Left forelimb (tissue), 1 donor: ENCODE results near the gene COL27A1.

ENCODE experiments used
- DNase-seq: peaks from one replicate; pipeline ENCODE4 v3.0.0-alpha.2; 2018; ENCODE audit warnings: low spot score

The COL27A1 gene

GRCh38 chr9:114155263-114155994 is at the start of gene COL27A1:
COL27A1 (plus strand) TSS chr9:114155537; CDS start chr9:114155951, 414 bp downstream.
- peak; percentile 94 for DNase-seq

GRCh38 chr9:114107286-114108001 is 47.9 kb upstream of the COL27A1 start:
- no peak for DNase-seq

GRCh38 chr9:114108016-114108833 is 47.1 kb upstream of the COL27A1 start:
- peak; percentile 86 for DNase-seq

GRCh38 chr9:114109124-114109523 is 46.2 kb upstream of the COL27A1 start:
- no peak for DNase-seq

- DNase-seq = no peak
Measured at GRCh38 chr9:114110180-114110579, 45.2 kb upstream of the COL27A1 start.

GRCh38 chr9:114112325-114112724 is 43.0 kb upstream of the COL27A1 start:
- DNase-seq = no peak

- no peak for DNase-seq
Measured at GRCh38 chr9:114112778-114113584, 42.4 kb upstream of the COL27A1 start.

- DNase-seq = no peak
Measured at GRCh38 chr9:114114364-114114763, 41.0 kb upstream of the COL27A1 start.

- DNase-seq = no peak
Measured at GRCh38 chr9:114115654-114116125, 39.6 kb upstream of the COL27A1 start.

- no peak for DNase-seq
Measured at GRCh38 chr9:114116126-114116747, 39.1 kb upstream of the COL27A1 start.

GRCh38 chr9:114117614-114117995 is 37.7 kb upstream of the COL27A1 start:
- DNase-seq = no peak

GRCh38 chr9:114117996-114118830 is 37.1 kb upstream of the COL27A1 start:
- peak; percentile 54 for DNase-seq

GRCh38 chr9:114119242-114120191 is 35.8 kb upstream of the COL27A1 start:
- no peak for DNase-seq

- no peak for DNase-seq
Measured at GRCh38 chr9:114120192-114121014, 34.9 kb upstream of the COL27A1 start.

GRCh38 chr9:114121227-114122135 is 33.9 kb upstream of the COL27A1 start:
- DNase-seq = peak; percentile 58

GRCh38 chr9:114122136-114123027 is 33.0 kb upstream of the COL27A1 start:
- peak; percentile 52 for DNase-seq
